Loucy (cell line): ENCODE data around the gene BCL2L13.

Experiments used
- H2AFZ ChIP-seq: fragments of 200-600 bp; sonication (generic); 2 replicates; pipeline ENCODE4 v1.6.0; 2016; ENCODE audit warnings: antibody characterized with exemption, mild to moderate bottlenecking, low read length, moderate library complexity
- H3F3A ChIP-seq: fragments of 200-600 bp; 2 replicates; pipeline ENCODE4 v1.6.0; 2016; ENCODE audit warnings: antibody characterized with exemption, low read depth, mild to moderate bottlenecking
- H3K27me3 ChIP-seq: fragments of 200-600 bp; sonication (generic); 2 replicates; pipeline ENCODE4 v1.6.1; 2014; ENCODE audit warnings: low read length, mild to moderate bottlenecking; ENCODE audit not compliant: insufficient read depth, poor library complexity, severe bottlenecking
- H3K36me3 ChIP-seq: fragments of 200-600 bp; sonication (generic); 2 replicates; pipeline ENCODE4 v1.6.1; 2016; ENCODE audit warnings: low read length; ENCODE audit not compliant: insufficient read depth
- H3K4me1 ChIP-seq: fragments of 200-600 bp; sonication (generic); 2 replicates; pipeline ENCODE4 v1.5.1; 2014; ENCODE audit warnings: low read length, mild to moderate bottlenecking; ENCODE audit not compliant: insufficient read depth, poor library complexity, severe bottlenecking
- H3K4me2 ChIP-seq: fragments of 200-600 bp; sonication (generic); 2 replicates; pipeline ENCODE4 v1.6.0; 2014; ENCODE audit warnings: antibody characterized with exemption, low read length, low read depth, mild to moderate bottlenecking; ENCODE audit not compliant: poor library complexity, severe bottlenecking
- H3K4me3 ChIP-seq: fragments of 200-600 bp; sonication (generic); 2 replicates; pipeline ENCODE4 v1.5.1; 2014; ENCODE audit warnings: low read length, mild to moderate bottlenecking, mixed read lengths; ENCODE audit not compliant: poor library complexity, severe bottlenecking
- H3K79me2 ChIP-seq: fragments of 200-600 bp; sonication (generic); 2 replicates; pipeline ENCODE4 v1.6.1; 2014; ENCODE audit warnings: low read length; ENCODE audit not compliant: insufficient read depth
- H3K9ac ChIP-seq: fragments of 200-600 bp; sonication (generic); 2 replicates; pipeline ENCODE4 v1.6.0; 2014; ENCODE audit warnings: mild to moderate bottlenecking, low read depth, low read length, moderate library complexity; ENCODE audit not compliant: poor library complexity, severe bottlenecking
- H3K9me2 ChIP-seq: fragments of 200-600 bp; sonication (generic); replicated peaks from 2 replicates; pipeline ENCODE4 v1.6.1; 2016; ENCODE audit warnings: low read depth, low read length, mixed read lengths
- H3K9me3 ChIP-seq: fragments of 200-600 bp; sonication (generic); 2 replicates; pipeline ENCODE4 v1.6.1; 2014; ENCODE audit warnings: mild to moderate bottlenecking, antibody characterized with exemption, low read length, low read depth; ENCODE audit not compliant: insufficient read depth
- H4K20me1 ChIP-seq: fragments of 200-600 bp; sonication (generic); 2 replicates; pipeline ENCODE4 v1.6.0; 2014; ENCODE audit warnings: antibody characterized with exemption, low read length, mild to moderate bottlenecking; ENCODE audit not compliant: insufficient read depth, poor library complexity, severe bottlenecking
- CTCF ChIP-seq: fragments of 200-600 bp; sonication (generic); conservative IDR thresholded peaks from 2 replicates; pipeline ENCODE4 v1.5.1; 2014; ENCODE audit warnings: mild to moderate bottlenecking, antibody characterized with exemption, low read length
- EZH2phosphoT487 ChIP-seq: fragments of 200-600 bp; IDR thresholded peaks from 2 replicates; pipeline ENCODE4 v1.6.1; 2018; ENCODE audit warnings: antibody characterized with exemption, mild to moderate bottlenecking, moderate library complexity, borderline replicate concordance

The BCL2L13 gene

GRCh38 chr22:17741866-17742526, 103.4 kb downstream of the BCL2L13 start:
- no peaks in the 10 kb centered on the region for H3F3A ChIP-seq
- peaks cover 7% of the 10 kb centered on the region for H4K20me1 ChIP-seq
- H3K79me2 ChIP-seq = peaks cover 18% of the 10 kb centered on the region; the same call in 1 of the 2 replicates
- H3K9me2 ChIP-seq = no peaks in the 10 kb centered on the region
- H3K36me3 ChIP-seq = peaks cover 70% of the 10 kb centered on the region; the same call in 1 of the 2 replicates
- no peaks in the 10 kb centered on the region for H3K9me3 ChIP-seq
- H3K27me3 ChIP-seq = no peaks in the 10 kb centered on the region
- no peaks in the 10 kb centered on the region for H3K4me1 ChIP-seq
- no peak overlapping the region for H3K4me2 ChIP-seq
- H3K9ac ChIP-seq = no peak overlapping the region
- no peak overlapping the region for H3K4me3 ChIP-seq
- no peak for TF ChIP-seq EZH2phosphoT487
- no peak for TF ChIP-seq CTCF
- no peak overlapping the region for H2AFZ ChIP-seq

- Histone ChIP-seq H3K79me2 (peaks cover 19% of the 10 kb centered on the region; the same call in 1 of the 2 replicates), H3K4me2 (no peak overlapping the region), H4K20me1 (peaks cover 7% of the 10 kb centered on the region), H3K9me2 (no peaks in the 10 kb centered on the region), H3K9ac (no peak overlapping the region), H3K4me1 (no peaks in the 10 kb centered on the region), H3F3A (no peaks in the 10 kb centered on the region), H3K9me3 (no peaks in the 10 kb centered on the region), H2AFZ (no peak overlapping the region), H3K27me3 (no peaks in the 10 kb centered on the region), H3K4me3 (no peak overlapping the region), H3K36me3 (peaks cover 67% of the 10 kb centered on the region; the same call in 1 of the 2 replicates)
- TF ChIP-seq CTCF (peak; percentile 74), EZH2phosphoT487 (no peak)
Measured at GRCh38 chr22:17742527-17742902, 104.0 kb downstream of the BCL2L13 start.

- no peaks in the 10 kb centered on the region for H3K27me3 ChIP-seq
- H3K9me2 ChIP-seq = no peaks in the 10 kb centered on the region
- peaks cover 55% of the 10 kb centered on the region; the same call in 1 of the 2 replicates for H3K36me3 ChIP-seq
- TF ChIP-seq CTCF (no peak), EZH2phosphoT487 (no peak)
- no peak overlapping the region for H3K4me3 ChIP-seq
- peaks cover 7% of the 10 kb centered on the region for H4K20me1 ChIP-seq
- H3F3A ChIP-seq = no peaks in the 10 kb centered on the region
- no peak overlapping the region for H3K9ac ChIP-seq
- H3K4me1 ChIP-seq = no peaks in the 10 kb centered on the region
- H2AFZ ChIP-seq = no peak overlapping the region
- no peaks in the 10 kb centered on the region for H3K9me3 ChIP-seq
- no peak overlapping the region for H3K4me2 ChIP-seq
- peaks cover 23% of the 10 kb centered on the region; the same call in 1 of the 2 replicates for H3K79me2 ChIP-seq
Measured at GRCh38 chr22:17743661-17744411, 105.3 kb downstream of the BCL2L13 start.
